HepG2 (cell line): ENCODE data around the gene ADARB1. TPM values are rescaled to one million over a fixed set of nuclear protein-coding genes. Genes with fewer than 3 reads are reported as not detected.

Experiments used
- AGO2 ChIP-seq: fragments of 200-400 bp; formaldehyde crosslinking; optimal IDR thresholded peaks from 2 replicates; pipeline ENCODE3; 2017; ENCODE audit warnings: mild to moderate bottlenecking, low read depth, low read length, moderate library complexity
- FOXA1 ChIP-seq, 2 experiments: fragments of 450-650 bp in 1 of 2; sonication (generic) in 1 of 2; formaldehyde crosslinking in 1 of 2; IDR thresholded peaks; 2 replicates each; pipeline versions ENCODE4 v1.4.0 to v1.6.1; 2016 to 2020; ENCODE audit warnings: missing genetic modification reagents in 1 of 2
- PCBP1 ChIP-seq: fragments of 200-400 bp; formaldehyde crosslinking; IDR thresholded peaks from 2 replicates; pipeline ENCODE4 v1.6.1; 2017; ENCODE audit warnings: mild to moderate bottlenecking, low read depth, low read length, borderline replicate concordance
- SNAPC2 ChIP-seq: sonication (generic); formaldehyde crosslinking; IDR thresholded peaks from 2 replicates; pipeline ENCODE4 v1.8.1; 2022; ENCODE audit warnings: mild to moderate bottlenecking, missing genetic modification reagents
- ZNF549 ChIP-seq: sonication (generic); formaldehyde crosslinking; IDR thresholded peaks from 2 replicates; pipeline ENCODE4 v1.5.0; 2020; ENCODE audit warnings: missing genetic modification reagents
- polyA plus RNA-seq, 8 experiments: library from polyadenylated mRNA; depleted of rRNA in 3 of 8; stranded (reverse) in 7 of 8; unstranded in 1 of 8; fragments of >200 nt; fragmentation: Illumina TruSeq in 4 of 8; extraction: Trizol in 4 of 8; gene quantifications; 2 replicates each; pipeline versions ENCODE4 v1.2.1 to v1.2.3, GENCODE V29; 2011 to 2016; ENCODE audit warnings: low read depth in 4 of 8, missing spikeins in 1 of 8, mixed read lengths in 1 of 8; ENCODE audit not compliant: insufficient read depth in 1 of 8
- total RNA-seq, 5 experiments: library from RNA; depleted of rRNA; stranded (reverse); fragments of >200 nt; fragmentation: Illumina TruSeq; extraction: Trizol; gene quantifications; 2 replicates each; pipeline ENCODE4 v1.2.3, GENCODE V29; 2016; ENCODE audit warnings: low read depth in 1 of 5
- TF ChIP-seq, protein P1 (sequence below): sonication (generic); formaldehyde crosslinking; IDR thresholded peaks from 2 replicates; pipeline ENCODE4 v1.5.1; 2020; ENCODE audit warnings: missing genetic modification reagents, mild to moderate bottlenecking, borderline replicate concordance
- TF ChIP-seq, protein P2 (sequence below): sonication (generic); formaldehyde crosslinking; IDR thresholded peaks from 2 replicates; pipeline ENCODE4 v1.4.0; 2020; ENCODE audit warnings: mild to moderate bottlenecking, missing genetic modification reagents
- TF ChIP-seq, protein P3 (sequence below): sonication (generic); formaldehyde crosslinking; IDR thresholded peaks from 2 replicates; pipeline ENCODE4 v1.4.0; 2020; ENCODE audit warnings: missing genetic modification reagents
- TF ChIP-seq, protein P4 (sequence below), 2 experiments: sonication (generic) in 1 of 2; formaldehyde crosslinking in 1 of 2; IDR thresholded peaks; 2 replicates each; pipeline versions ENCODE4 v1.4.0 to v1.6.1; 2018 to 2020; ENCODE audit warnings: missing genetic modification reagents in 2 of 2, borderline replicate concordance in 1 of 2, low read depth in 1 of 2, mild to moderate bottlenecking in 1 of 2, missing biosample characterization in 1 of 2
- TF ChIP-seq, protein P5 (sequence below): sonication (generic); formaldehyde crosslinking; IDR thresholded peaks from 2 replicates; pipeline ENCODE4 v1.8.1; 2023; ENCODE audit warnings: mild to moderate bottlenecking, moderate library complexity, missing genetic modification reagents
- TF ChIP-seq, protein P6 (sequence below): sonication (generic); formaldehyde crosslinking; IDR thresholded peaks from 2 replicates; pipeline ENCODE4 v1.4.0; 2020; ENCODE audit warnings: missing genetic modification reagents

The ADARB1 gene
- total and polyA plus RNA-seq, 2 of the 13 experiments (the other 11 are each of a cell fraction or from before 2014, with no cell fraction given): 6.6 to 10.0 TPM

DNA sequence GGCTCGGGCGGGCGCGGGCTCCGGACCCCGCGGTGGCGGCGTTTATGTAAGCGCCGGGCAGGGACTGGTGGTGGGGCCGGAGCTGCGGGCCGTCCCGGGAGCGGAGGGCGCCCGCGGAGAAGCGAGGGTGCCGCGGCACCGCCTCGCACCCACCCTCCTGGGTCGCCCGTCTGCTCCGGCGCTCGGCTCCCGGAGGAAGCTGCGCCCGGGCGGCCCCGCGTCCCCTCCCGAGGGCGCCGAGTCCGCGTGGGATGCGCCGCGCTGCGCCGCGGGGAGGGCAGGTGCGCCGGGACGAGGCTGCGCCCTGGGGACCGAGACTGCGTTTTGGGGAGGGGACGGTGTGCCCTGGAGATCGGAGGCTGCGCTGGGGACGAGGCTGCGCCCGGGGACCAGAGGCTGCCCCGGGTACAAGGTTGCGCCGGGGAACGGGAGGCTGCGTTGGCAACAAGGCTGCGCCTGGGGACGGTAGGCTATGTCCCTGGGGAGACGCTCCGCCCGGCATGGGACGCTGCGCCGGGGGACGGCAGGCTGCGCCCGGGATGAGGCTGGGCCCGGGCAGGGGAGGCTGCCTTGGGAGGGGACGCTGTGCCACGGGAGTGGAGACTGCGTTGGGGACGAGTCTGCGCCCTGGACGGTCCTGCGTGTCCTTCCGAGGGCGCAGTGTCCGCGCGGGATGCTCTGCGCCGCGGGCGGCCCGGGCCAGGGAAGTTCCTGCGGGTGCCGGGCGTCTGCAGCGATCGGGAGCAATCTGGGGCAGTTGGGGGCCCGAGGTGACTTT is 627 bp downstream of the ADARB1 start (continued):
- TF ChIP-seq, protein P1, sequence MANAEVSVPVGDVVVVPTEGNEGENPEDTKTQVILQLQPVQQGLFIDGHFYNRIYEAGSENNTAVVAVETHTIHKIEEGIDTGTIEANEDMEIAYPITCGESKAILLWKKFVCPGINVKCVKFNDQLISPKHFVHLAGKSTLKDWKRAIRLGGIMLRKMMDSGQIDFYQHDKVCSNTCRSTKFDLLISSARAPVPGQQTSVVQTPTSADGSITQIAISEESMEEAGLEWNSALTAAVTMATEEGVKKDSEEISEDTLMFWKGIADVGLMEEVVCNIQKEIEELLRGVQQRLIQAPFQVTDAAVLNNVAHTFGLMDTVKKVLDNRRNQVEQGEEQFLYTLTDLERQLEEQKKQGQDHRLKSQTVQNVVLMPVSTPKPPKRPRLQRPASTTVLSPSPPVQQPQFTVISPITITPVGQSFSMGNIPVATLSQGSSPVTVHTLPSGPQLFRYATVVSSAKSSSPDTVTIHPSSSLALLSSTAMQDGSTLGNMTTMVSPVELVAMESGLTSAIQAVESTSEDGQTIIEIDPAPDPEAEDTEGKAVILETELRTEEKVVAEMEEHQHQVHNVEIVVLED: peak; percentile 64; the same call in 1 of the 2 replicates
- no peak for TF ChIP-seq PCBP1
- TF ChIP-seq, protein P2, sequence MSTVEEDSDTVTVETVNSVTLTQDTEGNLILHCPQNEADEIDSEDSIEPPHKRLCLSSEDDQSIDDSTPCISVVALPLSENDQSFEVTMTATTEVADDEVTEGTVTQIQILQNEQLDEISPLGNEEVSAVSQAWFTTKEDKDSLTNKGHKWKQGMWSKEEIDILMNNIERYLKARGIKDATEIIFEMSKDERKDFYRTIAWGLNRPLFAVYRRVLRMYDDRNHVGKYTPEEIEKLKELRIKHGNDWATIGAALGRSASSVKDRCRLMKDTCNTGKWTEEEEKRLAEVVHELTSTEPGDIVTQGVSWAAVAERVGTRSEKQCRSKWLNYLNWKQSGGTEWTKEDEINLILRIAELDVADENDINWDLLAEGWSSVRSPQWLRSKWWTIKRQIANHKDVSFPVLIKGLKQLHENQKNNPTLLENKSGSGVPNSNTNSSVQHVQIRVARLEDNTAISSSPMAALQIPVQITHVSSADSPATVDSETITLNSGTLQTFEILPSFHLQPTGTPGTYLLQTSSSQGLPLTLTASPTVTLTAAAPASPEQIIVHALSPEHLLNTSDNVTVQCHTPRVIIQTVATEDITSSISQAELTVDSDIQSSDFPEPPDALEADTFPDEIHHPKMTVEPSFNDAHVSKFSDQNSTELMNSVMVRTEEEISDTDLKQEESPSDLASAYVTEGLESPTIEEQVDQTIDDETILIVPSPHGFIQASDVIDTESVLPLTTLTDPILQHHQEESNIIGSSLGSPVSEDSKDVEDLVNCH: no peak
- no peak for TF ChIP-seq ZNF549
- no peak for TF ChIP-seq FOXA1 (IDR thresholded peaks at IDR 0.05)
- 0 out of 2 replicates have a peak, but pooled peaks have one; percentile 6 for TF ChIP-seq FOXA1 (CRISPR knock-in tag; IDR thresholded peaks at IDR 0.05)
- TF ChIP-seq, protein P3, sequence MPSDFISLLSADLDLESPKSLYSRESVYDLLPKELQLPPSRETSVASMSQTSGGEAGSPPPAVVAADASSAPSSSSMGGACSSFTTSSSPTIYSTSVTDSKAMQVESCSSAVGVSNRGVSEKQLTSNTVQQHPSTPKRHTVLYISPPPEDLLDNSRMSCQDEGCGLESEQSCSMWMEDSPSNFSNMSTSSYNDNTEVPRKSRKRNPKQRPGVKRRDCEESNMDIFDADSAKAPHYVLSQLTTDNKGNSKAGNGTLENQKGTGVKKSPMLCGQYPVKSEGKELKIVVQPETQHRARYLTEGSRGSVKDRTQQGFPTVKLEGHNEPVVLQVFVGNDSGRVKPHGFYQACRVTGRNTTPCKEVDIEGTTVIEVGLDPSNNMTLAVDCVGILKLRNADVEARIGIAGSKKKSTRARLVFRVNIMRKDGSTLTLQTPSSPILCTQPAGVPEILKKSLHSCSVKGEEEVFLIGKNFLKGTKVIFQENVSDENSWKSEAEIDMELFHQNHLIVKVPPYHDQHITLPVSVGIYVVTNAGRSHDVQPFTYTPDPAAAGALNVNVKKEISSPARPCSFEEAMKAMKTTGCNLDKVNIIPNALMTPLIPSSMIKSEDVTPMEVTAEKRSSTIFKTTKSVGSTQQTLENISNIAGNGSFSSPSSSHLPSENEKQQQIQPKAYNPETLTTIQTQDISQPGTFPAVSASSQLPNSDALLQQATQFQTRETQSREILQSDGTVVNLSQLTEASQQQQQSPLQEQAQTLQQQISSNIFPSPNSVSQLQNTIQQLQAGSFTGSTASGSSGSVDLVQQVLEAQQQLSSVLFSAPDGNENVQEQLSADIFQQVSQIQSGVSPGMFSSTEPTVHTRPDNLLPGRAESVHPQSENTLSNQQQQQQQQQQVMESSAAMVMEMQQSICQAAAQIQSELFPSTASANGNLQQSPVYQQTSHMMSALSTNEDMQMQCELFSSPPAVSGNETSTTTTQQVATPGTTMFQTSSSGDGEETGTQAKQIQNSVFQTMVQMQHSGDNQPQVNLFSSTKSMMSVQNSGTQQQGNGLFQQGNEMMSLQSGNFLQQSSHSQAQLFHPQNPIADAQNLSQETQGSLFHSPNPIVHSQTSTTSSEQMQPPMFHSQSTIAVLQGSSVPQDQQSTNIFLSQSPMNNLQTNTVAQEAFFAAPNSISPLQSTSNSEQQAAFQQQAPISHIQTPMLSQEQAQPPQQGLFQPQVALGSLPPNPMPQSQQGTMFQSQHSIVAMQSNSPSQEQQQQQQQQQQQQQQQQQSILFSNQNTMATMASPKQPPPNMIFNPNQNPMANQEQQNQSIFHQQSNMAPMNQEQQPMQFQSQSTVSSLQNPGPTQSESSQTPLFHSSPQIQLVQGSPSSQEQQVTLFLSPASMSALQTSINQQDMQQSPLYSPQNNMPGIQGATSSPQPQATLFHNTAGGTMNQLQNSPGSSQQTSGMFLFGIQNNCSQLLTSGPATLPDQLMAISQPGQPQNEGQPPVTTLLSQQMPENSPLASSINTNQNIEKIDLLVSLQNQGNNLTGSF: peak; percentile 51; the same call in 1 of the 2 replicates
- TF ChIP-seq SNAPC2 (CRISPR knock-in tag): no peak
- TF ChIP-seq, protein P4, sequence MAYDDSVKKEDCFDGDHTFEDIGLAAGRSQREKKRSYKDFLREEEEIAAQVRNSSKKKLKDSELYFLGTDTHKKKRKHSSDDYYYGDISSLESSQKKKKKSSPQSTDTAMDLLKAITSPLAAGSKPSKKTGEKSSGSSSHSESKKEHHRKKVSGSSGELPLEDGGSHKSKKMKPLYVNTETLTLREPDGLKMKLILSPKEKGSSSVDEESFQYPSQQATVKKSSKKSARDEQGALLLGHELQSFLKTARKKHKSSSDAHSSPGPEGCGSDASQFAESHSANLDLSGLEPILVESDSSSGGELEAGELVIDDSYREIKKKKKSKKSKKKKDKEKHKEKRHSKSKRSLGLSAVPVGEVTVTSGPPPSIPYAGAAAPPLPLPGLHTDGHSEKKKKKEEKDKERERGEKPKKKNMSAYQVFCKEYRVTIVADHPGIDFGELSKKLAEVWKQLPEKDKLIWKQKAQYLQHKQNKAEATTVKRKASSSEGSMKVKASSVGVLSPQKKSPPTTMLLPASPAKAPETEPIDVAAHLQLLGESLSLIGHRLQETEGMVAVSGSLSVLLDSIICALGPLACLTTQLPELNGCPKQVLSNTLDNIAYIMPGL (CRISPR knock-in tag; IDR thresholded peaks at IDR 0.05; ENCODE audit: borderline replicate concordance in 1 of 2, low read depth in 1 of 2): peak in 1 of 2 experiments; percentile 36; a peak in 1 of 4 replicates
- TF ChIP-seq, protein P5, sequence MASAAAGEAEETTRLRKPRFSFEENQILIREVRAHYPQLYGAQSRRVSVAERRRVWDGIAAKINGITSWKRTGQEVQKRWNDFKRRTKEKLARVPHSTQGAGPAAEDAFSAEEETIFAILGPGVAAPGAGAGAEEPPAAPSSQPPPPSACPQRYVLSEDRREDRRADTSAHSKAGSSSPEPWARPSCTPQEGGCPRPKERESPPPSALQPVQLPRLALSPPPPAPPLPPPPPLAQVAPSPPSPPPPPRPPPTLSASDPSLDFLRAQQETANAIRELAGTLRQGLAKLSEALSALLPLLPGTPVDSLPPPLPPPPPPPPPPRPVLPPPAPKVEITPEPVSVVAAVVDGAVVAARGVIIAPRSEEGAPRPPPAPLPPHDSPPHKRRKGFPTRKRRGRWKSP (CRISPR knock-in tag): peak; percentile 98
- TF ChIP-seq, protein P6, sequence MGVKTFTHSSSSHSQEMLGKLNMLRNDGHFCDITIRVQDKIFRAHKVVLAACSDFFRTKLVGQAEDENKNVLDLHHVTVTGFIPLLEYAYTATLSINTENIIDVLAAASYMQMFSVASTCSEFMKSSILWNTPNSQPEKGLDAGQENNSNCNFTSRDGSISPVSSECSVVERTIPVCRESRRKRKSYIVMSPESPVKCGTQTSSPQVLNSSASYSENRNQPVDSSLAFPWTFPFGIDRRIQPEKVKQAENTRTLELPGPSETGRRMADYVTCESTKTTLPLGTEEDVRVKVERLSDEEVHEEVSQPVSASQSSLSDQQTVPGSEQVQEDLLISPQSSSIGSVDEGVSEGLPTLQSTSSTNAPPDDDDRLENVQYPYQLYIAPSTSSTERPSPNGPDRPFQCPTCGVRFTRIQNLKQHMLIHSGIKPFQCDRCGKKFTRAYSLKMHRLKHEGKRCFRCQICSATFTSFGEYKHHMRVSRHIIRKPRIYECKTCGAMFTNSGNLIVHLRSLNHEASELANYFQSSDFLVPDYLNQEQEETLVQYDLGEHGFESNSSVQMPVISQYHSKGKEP (CRISPR knock-in tag): no peak
- peak; percentile 31 for TF ChIP-seq AGO2
